Stimulated activated CD4-positive, alpha-beta T cell treated with anti-CD3 and anti-CD28 coated beads, Interleukin-2, amount 100 ng/mL, for 48 hours (primary cell): Measurements from ENCODE around the gene GALNT8.
"Not testable (repeated sequence)": the region's sequence is repeated elsewhere in the genome, so short reads cannot be mapped to it uniquely, and the experiment has no call there.

Experiments
- DNase-seq, 2 donors: peaks; one replicate each; pipeline ENCODE4 v3.0.0-alpha.2; 2020

GALNT8 gene

GRCh38 chr12:4719821-4720636 lies at the start of gene GALNT8:
Gene GALNT8 (plus strand): TSS chr12:4720400. CDS start chr12:4720678, 278 bp downstream.
- no peak for DNase-seq

- DNase-seq: no peak
Observed at GRCh38 chr12:4679711-4680110, 40.5 kb upstream of the GALNT8 start.

GRCh38 chr12:4681732-4682131 lies 38.5 kb upstream of the GALNT8 start:
- no peak for DNase-seq

- DNase-seq: no peak
Observed at GRCh38 chr12:4685317-4685716, 34.9 kb upstream of the GALNT8 start.

GRCh38 chr12:4690760-4691159 lies 29.4 kb upstream of the GALNT8 start:
- no peak for DNase-seq

GRCh38 chr12:4700621-4701026 lies 19.6 kb upstream of the GALNT8 start:
- no peak for DNase-seq

GRCh38 chr12:4701395-4702190 lies 18.6 kb upstream of the GALNT8 start:
- no peak for DNase-seq

GRCh38 chr12:4703676-4704075 lies 16.5 kb upstream of the GALNT8 start:
- DNase-seq: no peak

- DNase-seq: no peak
Observed at GRCh38 chr12:4705824-4706223, 14.4 kb upstream of the GALNT8 start.

GRCh38 chr12:4707306-4707705 lies 12.9 kb upstream of the GALNT8 start:
- no peak for DNase-seq

- no peak for DNase-seq
Observed at GRCh38 chr12:4710113-4710512, 10.1 kb upstream of the GALNT8 start.

GRCh38 chr12:4714879-4715278 lies 5.3 kb upstream of the GALNT8 start:
- DNase-seq: no peak

GRCh38 chr12:4717806-4718205 lies 2.4 kb upstream of the GALNT8 start:
- no peak for DNase-seq

GRCh38 chr12:4720637-4720995 lies 416 bp downstream of the GALNT8 start:
- no peak for DNase-seq

GRCh38 chr12:4721587-4721986 lies 1.4 kb downstream of the GALNT8 start:
- not testable (repeated sequence) for DNase-seq

- no peak for DNase-seq
Observed at GRCh38 chr12:4723226-4723625, 3.0 kb downstream of the GALNT8 start.

- no peak for DNase-seq
Observed at GRCh38 chr12:4725057-4725456, 4.9 kb downstream of the GALNT8 start.

- no peak for DNase-seq
Observed at GRCh38 chr12:4734625-4735340, 14.6 kb downstream of the GALNT8 start.

- DNase-seq: no peak
Observed at GRCh38 chr12:4736091-4736490, 15.9 kb downstream of the GALNT8 start.

- DNase-seq: no peak
Observed at GRCh38 chr12:4738541-4738940, 18.3 kb downstream of the GALNT8 start.

- no peak for DNase-seq
Observed at GRCh38 chr12:4742416-4742970, 22.3 kb downstream of the GALNT8 start.

- DNase-seq: no peak
Observed at GRCh38 chr12:4743046-4743445, 22.8 kb downstream of the GALNT8 start.

GRCh38 chr12:4744709-4745108 lies 24.5 kb downstream of the GALNT8 start:
- DNase-seq: no peak
